Spleen (tissue), 11 donors: ENCODE results near the gene CFAP221. TPM values are rescaled to one million over a fixed set of nuclear protein-coding genes. Genes with fewer than 3 reads are reported as not detected.

Source experiments
- DNase-seq: peaks from one replicate; pipeline ENCODE4 v3.0.0-alpha.2; 2020
- H3K27ac ChIP-seq, 8 donors: fragments of 200-600 bp; sonication (generic) in 7 of 8; 1 replicate in 4 of 8; 2 replicates in 4 of 8; pipeline versions ENCODE4 v1.5.0 to v1.8.0; 2016 to 2021; ENCODE audit warnings: inconsistent platforms in 4 of 8, mild to moderate bottlenecking in 4 of 8, moderate library complexity in 1 of 8
- H3K27me3 ChIP-seq, 7 donors: fragments of 200-600 bp; sonication (generic) in 6 of 7; replicated peaks in 1 of 7; 1 replicate in 4 of 7; 2 replicates in 3 of 7; pipeline versions ENCODE4 v1.5.0 to v1.8.0; 2016 to 2021; ENCODE audit warnings: inconsistent platforms in 3 of 7, mild to moderate bottlenecking in 1 of 7
- H3K36me3 ChIP-seq, 6 donors: fragments of 200-600 bp; sonication (generic) in 5 of 6; 1 replicate in 4 of 6; 2 replicates in 2 of 6; pipeline versions ENCODE4 v1.5.0 to v1.8.0; 2016 to 2021; ENCODE audit warnings: inconsistent platforms in 2 of 6
- H3K4me1 ChIP-seq, 6 donors: fragments of 200-600 bp; sonication (generic) in 5 of 6; 1 replicate in 3 of 6; 2 replicates in 3 of 6; pipeline versions ENCODE4 v1.5.0 to v1.8.0; 2016 to 2021; ENCODE audit warnings: inconsistent platforms in 3 of 6
- H3K4me3 ChIP-seq, 8 donors: fragments of 200-600 bp; sonication (generic) in 7 of 8; 1 replicate in 4 of 8; 2 replicates in 4 of 8; pipeline versions ENCODE4 v1.5.0 to v1.8.0; 2016 to 2021; ENCODE audit warnings: inconsistent platforms in 4 of 8, mild to moderate bottlenecking in 4 of 8, moderate library complexity in 2 of 8
- H3K9me3 ChIP-seq, 8 donors: fragments of 200-600 bp; sonication (generic) in 7 of 8; 1 replicate in 4 of 8; 2 replicates in 4 of 8; pipeline versions ENCODE4 v1.5.0 to v1.8.0; 2016 to 2021; ENCODE audit warnings: inconsistent platforms in 4 of 8
- POLR2A ChIP-seq, 3 donors: fragments of 450-650 bp; IDR thresholded peaks; one replicate each; pipeline ENCODE4 v1.5.1; 2017; ENCODE audit warnings: antibody characterized with exemption in 3 of 3, mild to moderate bottlenecking in 1 of 3
- POLR2AphosphoS5 ChIP-seq, 3 donors: sonication (generic); formaldehyde crosslinking; IDR thresholded peaks; one replicate each; pipeline ENCODE4 v1.5.1; 2017; ENCODE audit warnings: antibody characterized with exemption in 3 of 3
- WGBS, 5 donors: extraction: QIAGEN DNeasy Blood & Tissue Kit in 3 of 5; methylation state at CpG; one replicate each; pipeline versions ENCODE4 v1.1.5 to v1.1.7; 2013 to 2018; 5-methylcytosine and 5-hydroxymethylcytosine counted together
- intact Hi-C: fragments of 100-400 bp; cut with DNase I; formaldehyde crosslinking; loops from one replicate; pipeline ENCODE4 v1.15.0; 2023; ENCODE audit warnings: low total_unique reads
- polyA plus RNA-seq, 3 donors: library from polyadenylated mRNA; stranded (reverse); fragments of 200-250 nt; gene quantifications; one replicate each; pipeline ENCODE4 v1.2.1, GENCODE V29; 2013
- total RNA-seq, 7 donors: library from RNA; depleted of rRNA in 3 of 7; stranded (reverse); fragments of >200 nt in 3 of 7; fragmentation: NEBNext Ultra II Directional in 4 of 7; extraction: Animal tissue kit (Norgen Biotek cat#: 25700) in 4 of 7; gene quantifications; one replicate each; pipeline versions ENCODE4 v1.1.0 to v1.2.1, GENCODE V29; 2016 to 2021
- TF ChIP-seq, protein P1 (sequence below), 11 experiments: fragments of 200-600 bp in 7 of 11; fragments of 450-650 bp in 4 of 11; sonication (generic) in 4 of 11; IDR thresholded peaks in 8 of 11; conservative IDR thresholded peaks in 3 of 11; 1 replicate in 7 of 11; 2 replicates in 4 of 11; pipeline versions ENCODE4 v1.4.0 to v1.8.0; 2016 to 2021; ENCODE audit warnings: antibody characterized with exemption in 11 of 11, inconsistent platforms in 4 of 11, mild to moderate bottlenecking in 1 of 11
- donor health status: healthy with polysubstance abuse.
- donor health status: DM: no; HTN: no; CAD: no; lungs with moderate emphysema.
- donor health status: DM: no; HTN: no; CAD: no.
- donor health status: Bipolar disorder and iron deficiency.
- donor health status: healthy.
- donor health status: DM: no; HTN: no; CAD: no.
- donor health status: DM: yes; HTN: yes; CAD: no.

CFAP221 gene
- total and polyA plus RNA-seq, 10 donors: 0.06 to 1.5 (median 0.55) TPM; not detected in 2

DNA sequence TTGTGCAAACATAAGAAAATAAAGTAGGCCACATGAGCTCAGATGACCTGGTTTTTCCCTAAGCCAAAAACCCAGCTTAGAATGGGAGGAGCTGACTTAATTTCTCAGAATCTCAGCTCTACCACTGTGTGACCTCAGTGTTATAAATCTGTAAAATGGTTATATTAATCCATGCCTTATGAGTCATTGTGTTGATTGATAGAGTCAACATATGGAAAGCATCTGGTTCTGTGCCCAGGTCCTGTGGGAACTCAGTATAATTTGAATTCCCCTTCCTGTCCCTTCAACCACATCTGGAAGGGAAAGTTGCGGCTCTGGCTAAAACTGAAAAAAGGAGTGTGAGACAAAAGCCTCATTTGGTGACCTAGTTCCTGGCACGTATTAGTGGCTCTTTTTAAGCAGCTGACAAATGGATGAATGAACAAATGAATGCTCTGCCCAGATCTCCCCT lies 160.4 kb downstream of the CFAP221 start:
- TF ChIP-seq, protein P1, sequence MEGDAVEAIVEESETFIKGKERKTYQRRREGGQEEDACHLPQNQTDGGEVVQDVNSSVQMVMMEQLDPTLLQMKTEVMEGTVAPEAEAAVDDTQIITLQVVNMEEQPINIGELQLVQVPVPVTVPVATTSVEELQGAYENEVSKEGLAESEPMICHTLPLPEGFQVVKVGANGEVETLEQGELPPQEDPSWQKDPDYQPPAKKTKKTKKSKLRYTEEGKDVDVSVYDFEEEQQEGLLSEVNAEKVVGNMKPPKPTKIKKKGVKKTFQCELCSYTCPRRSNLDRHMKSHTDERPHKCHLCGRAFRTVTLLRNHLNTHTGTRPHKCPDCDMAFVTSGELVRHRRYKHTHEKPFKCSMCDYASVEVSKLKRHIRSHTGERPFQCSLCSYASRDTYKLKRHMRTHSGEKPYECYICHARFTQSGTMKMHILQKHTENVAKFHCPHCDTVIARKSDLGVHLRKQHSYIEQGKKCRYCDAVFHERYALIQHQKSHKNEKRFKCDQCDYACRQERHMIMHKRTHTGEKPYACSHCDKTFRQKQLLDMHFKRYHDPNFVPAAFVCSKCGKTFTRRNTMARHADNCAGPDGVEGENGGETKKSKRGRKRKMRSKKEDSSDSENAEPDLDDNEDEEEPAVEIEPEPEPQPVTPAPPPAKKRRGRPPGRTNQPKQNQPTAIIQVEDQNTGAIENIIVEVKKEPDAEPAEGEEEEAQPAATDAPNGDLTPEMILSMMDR (IDR thresholded peaks at IDR 0.05 in 8 of 11, conservative IDR thresholded peaks at IDR 0.05 in 3 of 11): no peak
- no peak for TF ChIP-seq POLR2A (IDR thresholded peaks at IDR 0.05)
- TF ChIP-seq POLR2AphosphoS5 (IDR thresholded peaks at IDR 0.05): no peak
- WGBS, 5 donors: 44 to 89% (median 56%) methylated on average over 2 of the region's 2 CpGs
- H3K4me3 ChIP-seq: no peak overlapping the region
- H3K9me3 ChIP-seq: peaks cover 0 to 11% (median 6%) of the 10 kb centered on the region in 8 donors
- intact Hi-C loops: loop anchor here (5.0 to 10.0 kb wide), 2 partner anchors 118 to 470 kb away; no protein-coding TSS in a partner anchor
- H3K27me3 ChIP-seq: peaks cover 0 to 16% (median 0%) of the 10 kb centered on the region in 7 donors
- no peak overlapping the region for H3K27ac ChIP-seq
- no peak for DNase-seq
- H3K36me3 ChIP-seq: peaks cover 0 to 3% (median 0%) of the 10 kb centered on the region in 6 donors
- peaks cover 0 to 9% (median 0%) of the 10 kb centered on the region in 6 donors for H3K4me1 ChIP-seq

DNA sequence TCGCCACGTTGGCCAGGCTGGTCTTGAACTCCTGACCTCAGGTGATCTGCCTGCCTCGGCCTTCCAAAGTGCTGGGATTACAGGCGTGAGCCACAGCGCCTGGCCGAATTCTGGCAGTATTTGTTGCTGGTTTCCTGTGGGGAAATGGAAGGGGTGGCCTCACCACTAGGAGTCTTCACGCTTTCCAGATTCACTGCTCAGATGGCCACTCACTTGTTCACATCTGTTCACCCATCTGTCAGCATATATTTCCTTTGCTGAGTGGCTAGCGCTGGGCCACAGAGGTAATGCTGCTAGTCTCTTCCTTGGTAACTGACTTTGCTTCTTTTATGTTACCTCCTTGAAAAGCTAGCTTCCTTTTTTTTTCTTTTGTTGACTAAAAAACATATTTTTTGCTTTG lies 162.0 kb downstream of the CFAP221 start:
- intact Hi-C loops: loop anchor here (10.0 kb wide), 1 partner anchor 469 kb away; no protein-coding TSS in a partner anchor
- WGBS, 5 donors: 40 to 65% (median 53%) methylated on average over 8 of the region's 8 CpGs

More for the DNA sequence above, 162.0 kb downstream of the CFAP221 start:
- DNase-seq: no peak
- H3K27ac ChIP-seq: no peak overlapping the region
- peaks cover 0 to 11% (median 6%) of the 10 kb centered on the region in 8 donors for H3K9me3 ChIP-seq
- peaks cover 0 to 7% (median 0%) of the 10 kb centered on the region in 6 donors for H3K4me1 ChIP-seq
- H3K4me3 ChIP-seq: no peak overlapping the region
- peaks cover 0 to 14% (median 0%) of the 10 kb centered on the region in 7 donors for H3K27me3 ChIP-seq
- H3K36me3 ChIP-seq: peaks cover 0 to 3% (median 0%) of the 10 kb centered on the region in 6 donors
- TF ChIP-seq POLR2A (IDR thresholded peaks at IDR 0.05) (no peak), POLR2AphosphoS5 (IDR thresholded peaks at IDR 0.05) (no peak)
- TF ChIP-seq, protein P1 (IDR thresholded peaks at IDR 0.05 in 8 of 11, conservative IDR thresholded peaks at IDR 0.05 in 3 of 11): no peak

Other genes starting within 250 kb of the CFAP221 start
- gene C2orf76, start 177.6 kb upstream of the CFAP221 start, total RNA-seq: 10 to 100 TPM in 1 of 7 donors, 1 to 10 TPM in 6; 4.8 to 12.0 (median 7.2) TPM
- gene C2orf76, start 177.6 kb upstream of the CFAP221 start, polyA plus RNA-seq: 10 to 100 TPM; 11.2 to 21.7 (median 18.6) TPM
- 10 to 100 TPM; 37.3 to 70.0 (median 49.9) TPM for gene DBI, start 177.5 kb upstream of the CFAP221 start, total RNA-seq
- 100 to 1,000 TPM; 178 to 321 (median 286) TPM for gene DBI, start 177.5 kb upstream of the CFAP221 start, polyA plus RNA-seq
- 10 to 100 TPM; 24.1 to 53.2 (median 35.9) TPM for gene TMEM37, start 112.6 kb upstream of the CFAP221 start, total RNA-seq
- 10 to 100 TPM in 2 of 3 donors, 1 to 10 TPM in 1; 5.9 to 16.5 (median 12.4) TPM for gene TMEM37, start 112.6 kb upstream of the CFAP221 start, polyA plus RNA-seq
- gene SCTR, start 20.0 kb upstream of the CFAP221 start, total RNA-seq: under 1 TPM in 1 of 7 donors, not detected in 6; 0.54 TPM
- under 1 TPM; 0.39 to 0.53 (median 0.42) TPM for gene SCTR, start 20.0 kb upstream of the CFAP221 start, polyA plus RNA-seq
- gene TMEM177, start 134.8 kb downstream of the CFAP221 start, total RNA-seq: 1 to 10 TPM; 6.6 to 9.5 (median 7.5) TPM
- gene TMEM177, start 134.8 kb downstream of the CFAP221 start, polyA plus RNA-seq: 1 to 10 TPM; 3.7 to 8.2 (median 8.0) TPM
- gene PTPN4, start 215.5 kb downstream of the CFAP221 start, total RNA-seq: 10 to 100 TPM; 32.4 to 50.9 (median 41.5) TPM
- gene PTPN4, start 215.5 kb downstream of the CFAP221 start, polyA plus RNA-seq: 1 to 10 TPM; 2.4 to 5.6 (median 5.2) TPM